Measurements from ENCODE around the gene KCNN1.

The KCNN1 gene

GRCh38 chr19:17969096-17969792 is 2.3 kb downstream of the KCNN1 start:
- Histone ChIP-seq H3K27me3 (ENCODE audit: control insufficient read depth, insufficient read depth, low read length) (no peaks in the 10 kb centered on the region), H3K4me3 (ENCODE audit: low read length) (no peak overlapping the region), H3K4me1 (ENCODE audit: control insufficient read depth, insufficient read depth, low read length) (peaks cover 4% of the 10 kb centered on the region; the same call in 1 of the 2 replicates), H3K27ac (ENCODE audit: low read length) (no peak overlapping the region), H3K9me3 (ENCODE audit: control insufficient read depth, insufficient read depth, low read length) (no peaks in the 10 kb centered on the region), H3K36me3 (ENCODE audit: control insufficient read depth, insufficient read depth, low read length) (0 out of 2 replicates have a peak, but pooled peaks cover 6% of the 10 kb centered on the region)
- WGBS (ENCODE audit: insufficient coverage, insufficient read length) = no CpG with 5 or more reads among the region's 19 CpGs
- DNase-seq (ENCODE audit: low read depth, low spot score) = no peak

DNA sequence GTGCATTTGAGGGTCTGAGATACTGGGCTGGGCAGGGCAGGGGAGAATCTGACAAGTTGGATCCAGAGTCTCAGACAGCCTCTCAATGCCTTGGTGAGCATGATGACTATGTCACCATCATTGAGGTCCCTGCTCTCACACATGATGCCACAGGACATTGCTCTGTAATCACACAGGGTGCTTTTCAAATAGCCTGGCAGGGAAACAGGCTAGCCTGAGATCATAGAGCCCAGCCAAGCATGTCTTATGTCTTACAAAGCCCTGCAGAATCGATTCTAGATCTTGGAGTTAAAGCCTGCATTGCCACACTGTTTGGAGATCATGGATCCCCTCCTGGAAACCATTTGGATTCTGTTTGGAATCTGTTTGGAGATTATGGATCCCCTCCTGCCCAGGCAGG is 5.3 kb downstream of the KCNN1 start:
- no peaks in the 10 kb centered on the region for H3K9me3 ChIP-seq (ENCODE audit: control insufficient read depth, insufficient read depth, low read length)
- H3K27me3 ChIP-seq (ENCODE audit: control insufficient read depth, insufficient read depth, low read length) = no peaks in the 10 kb centered on the region
- 0 out of 2 replicates have a peak, but pooled peaks cover 10% of the 10 kb centered on the region for H3K36me3 ChIP-seq (ENCODE audit: control insufficient read depth, insufficient read depth, low read length)
- no peak overlapping the region for H3K27ac ChIP-seq (ENCODE audit: low read length)
- H3K4me1 ChIP-seq (ENCODE audit: control insufficient read depth, insufficient read depth, low read length) = peaks cover 4% of the 10 kb centered on the region; the same call in 1 of the 2 replicates
- no peak overlapping the region for H3K4me3 ChIP-seq (ENCODE audit: low read length)
- no peak for DNase-seq (ENCODE audit: low read depth, low spot score)
- WGBS (ENCODE audit: insufficient coverage, insufficient read length) = no CpG with 5 or more reads among the region's 1 CpG

DNA sequence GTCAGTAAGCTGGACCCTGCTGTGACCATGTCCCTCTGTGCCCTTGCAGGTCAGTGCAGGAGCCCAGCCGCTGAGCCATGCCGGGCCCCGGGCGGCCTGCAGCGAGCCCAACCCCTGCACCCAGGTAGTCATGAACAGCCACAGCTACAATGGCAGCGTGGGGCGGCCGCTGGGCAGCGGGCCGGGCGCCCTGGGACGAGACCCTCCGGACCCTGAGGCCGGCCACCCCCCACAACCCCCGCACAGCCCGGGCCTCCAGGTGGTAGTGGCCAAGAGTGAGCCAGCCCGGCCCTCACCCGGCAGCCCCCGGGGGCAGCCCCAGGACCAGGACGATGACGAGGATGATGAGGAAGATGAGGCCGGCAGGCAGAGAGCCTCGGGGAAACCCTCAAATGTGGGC is 6.9 kb downstream of the KCNN1 start:
- H3K9me3 ChIP-seq (ENCODE audit: control insufficient read depth, insufficient read depth, low read length) = no peaks in the 10 kb centered on the region
- no peaks in the 10 kb centered on the region for H3K27me3 ChIP-seq (ENCODE audit: control insufficient read depth, insufficient read depth, low read length)
- no peaks in the 10 kb centered on the region for H3K4me1 ChIP-seq (ENCODE audit: control insufficient read depth, insufficient read depth, low read length)
- no peak for DNase-seq (ENCODE audit: low read depth, low spot score)
- H3K27ac ChIP-seq (ENCODE audit: low read length) = no peak overlapping the region
- 0 out of 2 replicates have a peak, but pooled peaks cover 10% of the 10 kb centered on the region for H3K36me3 ChIP-seq (ENCODE audit: control insufficient read depth, insufficient read depth, low read length)
- WGBS (ENCODE audit: insufficient coverage, insufficient read length) = no CpG with 5 or more reads among the region's 23 CpGs
- H3K4me3 ChIP-seq (ENCODE audit: low read length) = no peak overlapping the region

GRCh38 chr19:17974551-17974950 is 7.6 kb downstream of the KCNN1 start:
- H3K9me3 ChIP-seq (ENCODE audit: control insufficient read depth, insufficient read depth, low read length) = no peaks in the 10 kb centered on the region
- no peak overlapping the region for H3K4me3 ChIP-seq (ENCODE audit: low read length)
- H3K4me1 ChIP-seq (ENCODE audit: control insufficient read depth, insufficient read depth, low read length) = no peaks in the 10 kb centered on the region
- H3K36me3 ChIP-seq (ENCODE audit: control insufficient read depth, insufficient read depth, low read length) = 0 out of 2 replicates have a peak, but pooled peaks cover 10% of the 10 kb centered on the region
- no peak overlapping the region for H3K27ac ChIP-seq (ENCODE audit: low read length)
- H3K27me3 ChIP-seq (ENCODE audit: control insufficient read depth, insufficient read depth, low read length) = no peaks in the 10 kb centered on the region
- WGBS (ENCODE audit: insufficient coverage, insufficient read length) = no CpG with 5 or more reads among the region's 6 CpGs
- no peak for DNase-seq (ENCODE audit: low read depth, low spot score)

DNA sequence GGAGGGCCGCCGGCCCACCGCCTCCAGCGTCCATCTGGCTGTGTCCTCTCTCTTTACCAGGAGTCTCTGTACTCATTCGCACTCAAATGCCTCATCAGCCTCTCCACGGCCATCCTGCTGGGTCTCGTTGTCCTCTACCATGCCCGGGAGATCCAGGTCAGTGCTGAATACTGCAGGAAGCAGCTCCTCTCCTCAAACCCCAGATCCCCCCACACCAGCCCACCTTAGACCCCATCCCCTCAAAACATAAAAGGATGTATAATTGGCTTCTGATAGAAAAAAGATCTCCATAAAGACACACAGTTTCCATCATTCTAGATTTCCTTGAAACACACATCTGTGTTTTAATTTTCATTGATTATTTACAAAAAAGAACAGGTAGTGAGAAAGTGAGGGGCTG is 8.1 kb downstream of the KCNN1 start:
- no CpG with 5 or more reads among the region's 8 CpGs for WGBS (ENCODE audit: insufficient coverage, insufficient read length)
- Histone ChIP-seq H3K9me3 (ENCODE audit: control insufficient read depth, insufficient read depth, low read length) (no peaks in the 10 kb centered on the region), H3K36me3 (ENCODE audit: control insufficient read depth, insufficient read depth, low read length) (0 out of 2 replicates have a peak, but pooled peaks cover 10% of the 10 kb centered on the region), H3K27ac (ENCODE audit: low read length) (no peak overlapping the region), H3K4me3 (ENCODE audit: low read length) (no peak overlapping the region), H3K4me1 (ENCODE audit: control insufficient read depth, insufficient read depth, low read length) (no peaks in the 10 kb centered on the region), H3K27me3 (ENCODE audit: control insufficient read depth, insufficient read depth, low read length) (no peaks in the 10 kb centered on the region)
- no peak for DNase-seq (ENCODE audit: low read depth, low spot score)

DNA sequence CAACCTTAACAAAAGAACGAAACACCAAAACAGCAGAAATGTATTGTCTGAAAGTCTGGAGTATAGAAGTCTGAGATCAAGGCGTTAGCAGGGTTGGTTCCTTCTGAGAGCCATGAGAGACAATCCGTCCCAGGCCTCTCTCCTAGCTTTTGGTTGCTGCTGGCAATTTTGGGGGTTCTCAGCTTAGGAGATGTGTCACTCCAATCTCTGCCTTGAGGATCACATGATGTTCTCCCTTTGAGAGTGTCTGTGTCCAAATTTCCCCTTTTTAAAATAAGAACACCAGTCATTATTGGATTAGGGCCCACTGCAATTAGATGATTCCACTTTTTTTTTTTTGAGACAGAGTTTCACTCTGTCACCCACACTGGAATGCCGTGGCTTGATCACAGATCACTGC is 10.1 kb downstream of the KCNN1 start:
- DNase-seq (ENCODE audit: low read depth, low spot score) = no peak
- Histone ChIP-seq H3K4me3 (ENCODE audit: low read length) (no peak overlapping the region), H3K9me3 (ENCODE audit: control insufficient read depth, insufficient read depth, low read length) (no peaks in the 10 kb centered on the region), H3K27ac (ENCODE audit: low read length) (no peak overlapping the region), H3K36me3 (ENCODE audit: control insufficient read depth, insufficient read depth, low read length) (peaks cover 12% of the 10 kb centered on the region; the same call in 1 of the 2 replicates), H3K4me1 (ENCODE audit: control insufficient read depth, insufficient read depth, low read length) (no peaks in the 10 kb centered on the region), H3K27me3 (ENCODE audit: control insufficient read depth, insufficient read depth, low read length) (no peaks in the 10 kb centered on the region)
- no CpG with 5 or more reads among the region's 4 CpGs for WGBS (ENCODE audit: insufficient coverage, insufficient read length)

DNA sequence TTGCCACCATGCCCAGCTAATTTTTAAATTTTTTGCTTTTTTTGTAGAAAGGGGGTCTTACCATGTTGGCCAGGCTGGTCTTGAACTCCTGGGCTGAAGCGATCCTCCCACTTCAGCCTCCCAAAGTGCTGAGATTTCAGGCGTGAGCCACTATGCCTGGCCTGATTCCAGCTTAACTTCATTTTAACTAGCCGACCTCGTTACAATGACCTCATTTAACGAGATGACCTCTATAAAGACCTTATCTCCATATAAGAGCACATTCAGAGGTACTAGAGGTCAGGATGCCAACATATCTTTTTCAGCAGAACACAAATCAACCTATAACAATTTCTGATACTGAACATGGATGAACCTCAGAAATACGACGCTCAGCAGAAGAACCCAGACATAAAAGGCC is 10.6 kb downstream of the KCNN1 start:
- no peak overlapping the region for H3K4me3 ChIP-seq (ENCODE audit: low read length)
- DNase-seq (ENCODE audit: low read depth, low spot score) = no peak
- WGBS (ENCODE audit: insufficient coverage, insufficient read length) = no CpG with 5 or more reads among the region's 7 CpGs
- H3K27ac ChIP-seq (ENCODE audit: low read length) = no peak overlapping the region
- no peaks in the 10 kb centered on the region for H3K27me3 ChIP-seq (ENCODE audit: control insufficient read depth, insufficient read depth, low read length)
- H3K4me1 ChIP-seq (ENCODE audit: control insufficient read depth, insufficient read depth, low read length) = no peaks in the 10 kb centered on the region
- H3K36me3 ChIP-seq (ENCODE audit: control insufficient read depth, insufficient read depth, low read length) = peaks cover 12% of the 10 kb centered on the region; the same call in 1 of the 2 replicates
- H3K9me3 ChIP-seq (ENCODE audit: control insufficient read depth, insufficient read depth, low read length) = no peaks in the 10 kb centered on the region

GRCh38 chr19:17981611-17982010 is 14.7 kb downstream of the KCNN1 start:
- no CpG with 5 or more reads among the region's 38 CpGs for WGBS (ENCODE audit: insufficient coverage, insufficient read length)
- H3K4me1 ChIP-seq (ENCODE audit: control insufficient read depth, insufficient read depth, low read length) = no peaks in the 10 kb centered on the region
- H3K27me3 ChIP-seq (ENCODE audit: control insufficient read depth, insufficient read depth, low read length) = no peaks in the 10 kb centered on the region
- no peak for DNase-seq (ENCODE audit: low read depth, low spot score)
- no peaks in the 10 kb centered on the region for H3K9me3 ChIP-seq (ENCODE audit: control insufficient read depth, insufficient read depth, low read length)
- H3K27ac ChIP-seq (ENCODE audit: low read length) = no peak overlapping the region
- peaks cover 2% of the 10 kb centered on the region; the same call in 1 of the 2 replicates for H3K36me3 ChIP-seq (ENCODE audit: control insufficient read depth, insufficient read depth, low read length)
- no peak overlapping the region for H3K4me3 ChIP-seq (ENCODE audit: low read length)

- H3K4me1 ChIP-seq (ENCODE audit: control insufficient read depth, insufficient read depth, low read length) = no peaks in the 10 kb centered on the region
- peaks cover 2% of the 10 kb centered on the region; the same call in 1 of the 2 replicates for H3K36me3 ChIP-seq (ENCODE audit: control insufficient read depth, insufficient read depth, low read length)
- no CpG with 5 or more reads among the region's 22 CpGs for WGBS (ENCODE audit: insufficient coverage, insufficient read length)
- no peaks in the 10 kb centered on the region for H3K27me3 ChIP-seq (ENCODE audit: control insufficient read depth, insufficient read depth, low read length)
- no peak for DNase-seq (ENCODE audit: low read depth, low spot score)
- H3K27ac ChIP-seq (ENCODE audit: low read length) = no peak overlapping the region
- H3K4me3 ChIP-seq (ENCODE audit: low read length) = no peak overlapping the region
- no peaks in the 10 kb centered on the region for H3K9me3 ChIP-seq (ENCODE audit: control insufficient read depth, insufficient read depth, low read length)
Observed at GRCh38 chr19:17982430-17982829, 15.5 kb downstream of the KCNN1 start.

GRCh38 chr19:17985037-17985818 is 18.3 kb downstream of the KCNN1 start:
- H3K36me3 ChIP-seq (ENCODE audit: control insufficient read depth, insufficient read depth, low read length) = peaks cover 2% of the 10 kb centered on the region; the same call in 1 of the 2 replicates
- no peaks in the 10 kb centered on the region for H3K9me3 ChIP-seq (ENCODE audit: control insufficient read depth, insufficient read depth, low read length)
- no peaks in the 10 kb centered on the region for H3K4me1 ChIP-seq (ENCODE audit: control insufficient read depth, insufficient read depth, low read length)
- no peaks in the 10 kb centered on the region for H3K27me3 ChIP-seq (ENCODE audit: control insufficient read depth, insufficient read depth, low read length)
- WGBS (ENCODE audit: insufficient coverage, insufficient read length) = no CpG with 5 or more reads among the region's 17 CpGs
- DNase-seq (ENCODE audit: low read depth, low spot score) = no peak
- H3K27ac ChIP-seq (ENCODE audit: low read length) = no peak overlapping the region
- no peak overlapping the region for H3K4me3 ChIP-seq (ENCODE audit: low read length)

All from iPS DF 6.9 (cell line).